Right atrium auricular region (tissue), 2 donors: ENCODE results near the gene CAPN8. TPM values are rescaled to one million over a fixed set of nuclear protein-coding genes. Genes with fewer than 3 reads are reported as not detected.

Source experiments
- DNase-seq: peaks from one replicate; pipeline ENCODE4 v3.0.0-alpha.2; 2019; ENCODE audit warnings: low spot score
- H3K27ac ChIP-seq, 2 donors: fragments of 200-600 bp; sonication (generic); 1 replicate in 1 of 2; 2 replicates in 1 of 2; pipeline ENCODE4 v1.5.1; 2016 to 2019
- H3K27me3 ChIP-seq, 2 donors: fragments of 200-600 bp; sonication (generic); one replicate each; pipeline versions ENCODE4 v1.5.1 to v1.6.0; 2017 to 2019
- H3K36me3 ChIP-seq: fragments of 200-600 bp; sonication (generic); one replicate; pipeline ENCODE4 v1.5.1; 2016
- H3K4me1 ChIP-seq, 2 donors: fragments of 200-600 bp; sonication (generic); one replicate each; pipeline versions ENCODE4 v1.5.1 to v1.6.0; 2017 to 2019
- H3K4me3 ChIP-seq, 2 donors: fragments of 200-600 bp; sonication (generic); 1 replicate in 1 of 2; 2 replicates in 1 of 2; pipeline ENCODE4 v1.5.1; 2017 to 2019; ENCODE audit warnings: mild to moderate bottlenecking in 1 of 2, moderate library complexity in 1 of 2
- H3K9me3 ChIP-seq, 2 donors: fragments of 200-600 bp; sonication (generic); one replicate each; pipeline ENCODE4 v1.5.1; 2019
- total RNA-seq, 2 donors: library from RNA; depleted of rRNA; stranded (reverse); fragments of >200 nt; gene quantifications; one replicate each; pipeline ENCODE4 v1.1.0, GENCODE V29; 2016
- TF ChIP-seq, protein P1 (sequence below), 2 donors: fragments of 200-600 bp; sonication (generic); IDR thresholded peaks; one replicate each; pipeline ENCODE4 v1.5.1; 2019; ENCODE audit warnings: antibody characterized with exemption in 2 of 2

The CAPN8 gene
- total RNA-seq, 2 donors from 2014 or later, result not detected

DNA sequence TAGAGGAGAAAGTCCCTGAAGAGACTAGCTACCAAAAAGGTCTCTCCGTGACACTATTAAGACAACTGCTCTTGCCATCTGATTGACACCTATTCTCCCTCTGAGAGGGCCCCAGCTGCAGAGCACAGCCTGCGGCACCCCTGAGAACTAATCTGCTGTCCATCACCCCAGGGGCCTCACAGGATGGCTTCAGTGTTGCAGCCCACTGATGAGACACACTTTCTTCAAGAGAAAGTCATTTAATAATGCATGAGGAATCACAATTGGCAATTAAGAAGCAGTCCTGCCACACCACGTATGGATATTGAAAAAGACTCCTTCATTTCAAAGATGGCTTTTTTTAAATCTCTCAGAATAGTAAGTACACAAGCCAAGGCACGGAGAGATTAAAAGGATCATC lies 48.9 kb downstream of the CAPN8 start:
- H3K4me3 ChIP-seq, result no peak overlapping the region
- TF ChIP-seq, protein P1, sequence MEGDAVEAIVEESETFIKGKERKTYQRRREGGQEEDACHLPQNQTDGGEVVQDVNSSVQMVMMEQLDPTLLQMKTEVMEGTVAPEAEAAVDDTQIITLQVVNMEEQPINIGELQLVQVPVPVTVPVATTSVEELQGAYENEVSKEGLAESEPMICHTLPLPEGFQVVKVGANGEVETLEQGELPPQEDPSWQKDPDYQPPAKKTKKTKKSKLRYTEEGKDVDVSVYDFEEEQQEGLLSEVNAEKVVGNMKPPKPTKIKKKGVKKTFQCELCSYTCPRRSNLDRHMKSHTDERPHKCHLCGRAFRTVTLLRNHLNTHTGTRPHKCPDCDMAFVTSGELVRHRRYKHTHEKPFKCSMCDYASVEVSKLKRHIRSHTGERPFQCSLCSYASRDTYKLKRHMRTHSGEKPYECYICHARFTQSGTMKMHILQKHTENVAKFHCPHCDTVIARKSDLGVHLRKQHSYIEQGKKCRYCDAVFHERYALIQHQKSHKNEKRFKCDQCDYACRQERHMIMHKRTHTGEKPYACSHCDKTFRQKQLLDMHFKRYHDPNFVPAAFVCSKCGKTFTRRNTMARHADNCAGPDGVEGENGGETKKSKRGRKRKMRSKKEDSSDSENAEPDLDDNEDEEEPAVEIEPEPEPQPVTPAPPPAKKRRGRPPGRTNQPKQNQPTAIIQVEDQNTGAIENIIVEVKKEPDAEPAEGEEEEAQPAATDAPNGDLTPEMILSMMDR (IDR thresholded peaks at IDR 0.05), result no peak
- no peak overlapping the region for H3K27ac ChIP-seq
- H3K4me1 ChIP-seq, result no peaks in the 10 kb centered on the region
- no peaks in the 10 kb centered on the region for H3K36me3 ChIP-seq
- H3K9me3 ChIP-seq, result no peaks in the 10 kb centered on the region
- DNase-seq, result no peak
- no peaks in the 10 kb centered on the region for H3K27me3 ChIP-seq

DNA sequence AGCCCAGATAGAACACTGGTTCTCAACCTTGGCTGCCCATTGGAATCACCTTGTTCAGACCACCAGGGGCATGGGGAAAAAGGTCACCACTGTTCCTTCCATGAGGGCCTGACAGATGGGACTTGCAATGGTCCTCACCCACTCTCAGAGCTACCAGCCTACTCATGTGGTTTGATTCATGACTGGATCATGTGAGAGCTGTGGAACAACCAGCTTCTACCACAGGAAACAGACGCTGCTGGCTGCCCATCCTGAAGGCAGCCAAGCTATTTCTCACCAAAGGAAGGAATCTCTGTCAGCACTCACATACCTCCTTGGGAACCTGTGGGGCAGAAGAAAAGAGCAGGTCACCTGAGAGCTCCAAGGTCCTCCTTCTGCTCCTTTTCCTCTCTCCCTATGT lies 53.6 kb downstream of the CAPN8 start:
- no peak for DNase-seq
- TF ChIP-seq, protein P1 (IDR thresholded peaks at IDR 0.05), result no peak
- no peak overlapping the region for H3K4me3 ChIP-seq
- no peaks in the 10 kb centered on the region for H3K36me3 ChIP-seq
- H3K4me1 ChIP-seq, result no peaks in the 10 kb centered on the region
- no peak overlapping the region for H3K27ac ChIP-seq
- H3K9me3 ChIP-seq, result no peaks in the 10 kb centered on the region
- H3K27me3 ChIP-seq, result no peaks in the 10 kb centered on the region

DNA sequence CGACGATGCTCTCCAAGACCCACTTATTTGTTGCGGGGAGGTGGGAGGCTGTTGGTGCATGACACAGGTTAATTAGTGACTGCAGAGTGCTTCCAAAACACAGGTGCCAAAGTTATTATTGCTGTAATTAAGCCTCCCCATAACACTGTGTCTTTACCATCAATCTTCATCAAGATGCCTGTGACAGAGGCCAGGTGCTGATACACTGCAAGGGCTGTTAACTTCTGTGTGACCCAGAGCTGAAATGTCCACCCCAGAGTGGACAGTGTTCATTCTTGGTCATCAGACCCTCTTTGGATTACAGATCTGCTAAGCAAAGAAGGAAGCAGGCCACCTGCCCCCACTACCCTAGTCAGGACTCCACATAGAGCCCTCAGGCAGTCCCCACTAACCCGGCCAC lies 55.5 kb downstream of the CAPN8 start:
- Histone ChIP-seq H3K36me3 (no peaks in the 10 kb centered on the region), H3K4me3 (no peak overlapping the region), H3K4me1 (no peaks in the 10 kb centered on the region), H3K27ac (no peak overlapping the region), H3K27me3 (no peaks in the 10 kb centered on the region), H3K9me3 (no peaks in the 10 kb centered on the region)
- TF ChIP-seq, protein P1 (IDR thresholded peaks at IDR 0.05), result no peak
- no peak for DNase-seq

DNA sequence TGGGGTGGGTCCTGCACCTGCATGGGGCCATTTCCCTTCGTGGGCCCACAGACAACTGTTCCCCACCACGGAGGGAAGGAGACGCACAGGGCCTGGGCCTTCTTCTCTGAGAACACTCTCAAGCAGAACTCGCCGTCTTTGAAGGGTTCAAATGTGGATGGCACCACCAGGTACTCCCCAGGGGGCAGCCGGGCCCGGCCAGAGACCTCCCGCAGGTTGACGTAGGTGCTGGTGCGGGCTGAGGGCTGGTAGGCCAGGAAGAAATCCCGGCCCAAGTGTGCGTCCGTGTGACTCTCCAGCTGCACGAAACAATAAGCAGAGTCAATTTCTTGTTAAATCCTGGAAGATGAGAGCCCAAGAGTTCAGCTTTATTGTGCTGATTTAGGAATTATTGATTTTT lies 56.4 kb downstream of the CAPN8 start:
- no peaks in the 10 kb centered on the region for H3K9me3 ChIP-seq
- H3K27ac ChIP-seq, result no peak overlapping the region
- H3K4me1 ChIP-seq, result no peaks in the 10 kb centered on the region
- no peak for DNase-seq
- TF ChIP-seq, protein P1 (IDR thresholded peaks at IDR 0.05), result no peak
- H3K36me3 ChIP-seq, result no peaks in the 10 kb centered on the region
- no peaks in the 10 kb centered on the region for H3K27me3 ChIP-seq
- no peak overlapping the region for H3K4me3 ChIP-seq

DNA sequence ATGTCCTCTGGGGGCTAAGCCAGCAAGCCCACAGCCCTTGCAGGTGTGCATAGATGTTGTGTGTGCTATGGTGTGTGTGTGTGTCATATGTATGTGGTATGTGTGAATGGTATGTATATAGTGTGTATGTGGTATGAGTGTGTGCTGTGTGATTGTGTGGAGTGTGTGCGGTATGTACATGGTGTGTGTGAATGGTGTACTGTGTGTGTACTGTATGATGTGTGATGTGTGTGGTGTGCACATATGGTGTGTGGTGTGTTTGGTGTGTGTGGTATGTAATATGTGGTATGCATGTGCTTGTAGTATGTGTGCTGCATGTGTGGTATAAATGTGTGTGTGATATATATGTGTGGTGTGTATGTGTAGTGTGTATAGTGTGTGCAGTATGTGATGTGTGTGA lies 107.0 kb downstream of the CAPN8 start:
- no peaks in the 10 kb centered on the region for H3K27me3 ChIP-seq
- H3K4me3 ChIP-seq, result no peak overlapping the region
- H3K27ac ChIP-seq, result no peak overlapping the region
- no peaks in the 10 kb centered on the region for H3K9me3 ChIP-seq
- TF ChIP-seq, protein P1 (IDR thresholded peaks at IDR 0.05), result no peak
- DNase-seq, result no peak
- H3K4me1 ChIP-seq, result no peaks in the 10 kb centered on the region
- no peaks in the 10 kb centered on the region for H3K36me3 ChIP-seq

DNA sequence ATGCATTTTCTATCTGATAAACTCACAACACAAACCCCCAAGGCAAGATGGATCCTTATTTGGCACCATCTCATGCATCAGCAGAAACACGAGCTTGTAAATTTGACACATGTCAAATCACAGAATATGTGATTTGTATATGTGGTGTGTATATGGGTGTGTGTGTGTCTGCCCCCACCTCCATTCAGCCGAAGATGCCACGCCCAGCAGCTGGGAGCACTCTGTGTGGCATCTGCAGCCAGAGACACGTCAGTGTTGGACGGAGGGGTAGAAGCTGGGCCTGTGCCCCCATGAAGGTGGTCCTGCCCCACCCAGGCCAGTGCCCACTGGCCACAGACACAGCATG lies 108.4 kb downstream of the CAPN8 start:
- Histone ChIP-seq H3K36me3 (no peaks in the 10 kb centered on the region), H3K4me1 (no peaks in the 10 kb centered on the region), H3K27ac (no peak overlapping the region), H3K27me3 (no peaks in the 10 kb centered on the region), H3K4me3 (no peak overlapping the region), H3K9me3 (no peaks in the 10 kb centered on the region)
- DNase-seq, result no peak
- TF ChIP-seq, protein P1 (IDR thresholded peaks at IDR 0.05), result no peak
